K562 (cell line): Measurements from ENCODE around the gene OPN5.

Experiments
- MAX ChIP-seq: sonication (generic); formaldehyde crosslinking; IDR thresholded peaks from 2 replicates; pipeline ENCODE4 v1.9.0; 2022; ENCODE audit warnings: mild to moderate bottlenecking, missing genetic modification reagents
- NR3C1 ChIP-seq: sonication (generic); formaldehyde crosslinking; IDR thresholded peaks from 2 replicates; pipeline ENCODE4 v1.8.1; 2022; ENCODE audit warnings: missing genetic modification reagents
- PHF8 ChIP-seq: fragments of 200-600 bp; sonication (generic); IDR thresholded peaks from 2 replicates; pipeline ENCODE4 v1.6.1; 2012; ENCODE audit warnings: mixed run types, mild to moderate bottlenecking, inconsistent platforms, low read length, moderate library complexity, borderline replicate concordance
- ZBTB33 ChIP-seq: sonication (generic); formaldehyde crosslinking; IDR thresholded peaks from 2 replicates; pipeline ENCODE4 v1.8.1; 2023; ENCODE audit warnings: mild to moderate bottlenecking, missing genetic modification reagents

DNA sequence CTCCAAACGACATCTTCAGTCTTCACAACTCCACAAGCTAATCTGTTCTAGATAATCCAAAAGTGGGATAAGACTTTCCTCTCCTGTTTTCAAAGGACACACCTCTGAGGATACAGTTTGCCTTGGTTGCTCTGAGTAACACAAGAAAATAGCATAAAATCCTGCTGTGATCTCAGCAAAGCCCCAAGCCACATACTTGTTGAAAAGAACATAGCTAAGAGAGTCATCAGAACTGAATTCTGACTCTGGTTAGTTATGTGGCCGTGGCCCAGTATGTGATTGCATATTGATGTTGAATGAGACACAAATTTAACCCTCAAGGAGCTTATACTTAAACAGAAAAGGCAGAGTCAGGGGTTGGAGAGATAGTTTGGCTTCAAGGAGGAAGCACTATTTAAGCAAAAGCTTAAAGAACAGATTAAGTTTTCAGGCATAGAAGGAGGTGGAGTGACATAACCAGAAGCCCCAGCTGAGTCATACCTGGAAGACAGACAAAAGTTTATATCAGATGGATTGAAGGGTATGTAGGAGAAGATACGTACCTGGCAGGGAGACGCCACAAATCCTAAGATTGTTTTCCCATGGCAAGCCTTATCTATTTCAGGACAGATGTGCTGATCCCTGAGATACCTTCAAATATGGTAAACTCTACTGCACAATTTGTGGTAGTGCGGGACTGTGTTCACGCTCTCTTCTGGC is 41.2 kb downstream of the OPN5 start:
- TF ChIP-seq NR3C1 (CRISPR knock-in tag) (no peak), PHF8 (no peak), ZBTB33 (CRISPR knock-in tag) (no peak), MAX (CRISPR knock-in tag) (no peak)
